Keratinocyte (primary cell): ENCODE data around the gene BAHCC1. TPM values are rescaled to one million over a fixed set of nuclear protein-coding genes. Genes with fewer than 3 reads are reported as not detected.

Experiments used
- DNase-seq: peaks from one replicate; pipeline ENCODE4 v3.0.0-alpha.2; 2011; ENCODE audit warnings: low read depth, missing footprints, low spot score
- FAIRE-seq: peaks from 2 replicates; lab custom pipeline; 2011; peaks lifted over from hg19 to GRCh38; lab: Jason Lieb, UNC
- H2AFZ ChIP-seq: 2 replicates; pipeline ENCODE4 v1.6.0; 2012; ENCODE audit warnings: low read length, control low read depth, inconsistent platforms; ENCODE audit not compliant: control insufficient read depth
- H3K27ac ChIP-seq: 2 replicates; pipeline ENCODE4 v1.5.1; 2011; ENCODE audit warnings: low read length; ENCODE audit not compliant: control insufficient read depth, insufficient read depth
- H3K27me3 ChIP-seq: 3 replicates; pipeline ENCODE4 v1.6.0; 2011; ENCODE audit warnings: low read length; ENCODE audit not compliant: control insufficient read depth, insufficient read depth; ENCODE audit errors: extremely low read depth
- H3K36me3 ChIP-seq, 2 experiments: 2 replicates in 1 of 2; 3 replicates in 1 of 2; pipeline ENCODE4 v1.5.1; 2011; ENCODE audit warnings: low read length in 2 of 2, mild to moderate bottlenecking in 1 of 2; ENCODE audit not compliant: control insufficient read depth in 2 of 2, insufficient read depth in 2 of 2; ENCODE audit errors: extremely low read depth in 1 of 2
- H3K4me1 ChIP-seq: 3 replicates; pipeline ENCODE4 v1.5.1; 2011; ENCODE audit warnings: low read length; ENCODE audit not compliant: control insufficient read depth, insufficient read depth; ENCODE audit errors: extremely low read depth
- H3K4me2 ChIP-seq: 3 replicates; pipeline ENCODE4 v1.6.0; 2011; ENCODE audit warnings: low read depth, low read length; ENCODE audit not compliant: control insufficient read depth, insufficient read depth; ENCODE audit errors: extremely low read depth
- H3K4me3 ChIP-seq, 3 experiments: fragments of 200-600 bp in 1 of 3; sonication (generic) in 1 of 3; 2 replicates in 2 of 3; 3 replicates in 1 of 3; pipeline ENCODE4 v1.5.1; 2011 to 2016; ENCODE audit warnings: low read length in 3 of 3, mild to moderate bottlenecking in 3 of 3, control low read depth in 2 of 3, inconsistent platforms in 1 of 3, low read depth in 1 of 3, mixed read lengths in 1 of 3, mixed run types in 1 of 3, moderate library complexity in 1 of 3; ENCODE audit not compliant: control insufficient read depth in 2 of 3, insufficient read depth in 2 of 3; ENCODE audit errors: extremely low read depth in 1 of 3
- H3K79me2 ChIP-seq: 2 replicates; pipeline ENCODE4 v1.6.0; 2012; ENCODE audit warnings: low read length; ENCODE audit not compliant: control insufficient read depth, insufficient read depth
- H3K9ac ChIP-seq: 3 replicates; pipeline ENCODE4 v1.6.0; 2011; ENCODE audit warnings: low read length; ENCODE audit not compliant: control insufficient read depth, insufficient read depth; ENCODE audit errors: extremely low read depth
- H3K9me1 ChIP-seq: 3 replicates; pipeline ENCODE4 v1.6.0; 2011; ENCODE audit warnings: low read length; ENCODE audit not compliant: control insufficient read depth, insufficient read depth; ENCODE audit errors: extremely low read depth
- H3K9me3 ChIP-seq: 2 replicates; pipeline ENCODE4 v1.5.1; 2012; ENCODE audit warnings: low read depth, low read length; ENCODE audit not compliant: control insufficient read depth
- H4K20me1 ChIP-seq: 3 replicates; pipeline ENCODE4 v1.6.0; 2011; ENCODE audit warnings: low read length; ENCODE audit not compliant: control insufficient read depth, insufficient read depth; ENCODE audit errors: extremely low read depth
- CTCF ChIP-seq, 3 experiments: IDR thresholded peaks in 1 of 3; conservative IDR thresholded peaks in 1 of 3; optimal IDR thresholded peaks in 1 of 3; 2 replicates in 2 of 3; 3 replicates in 1 of 3; pipeline versions ENCODE3 to v1.5.1; 2011; ENCODE audit warnings: low read length in 3 of 3, mild to moderate bottlenecking in 3 of 3, moderate library complexity in 2 of 3, control low read depth in 1 of 3, inconsistent platforms in 1 of 3; ENCODE audit not compliant: insufficient read depth in 2 of 3; ENCODE audit errors: extremely low read depth in 1 of 3
- EZH2 ChIP-seq: IDR thresholded peaks from one replicate; pipeline ENCODE4 v1.6.1; 2012; ENCODE audit warnings: inconsistent platforms, mild to moderate bottlenecking, low read length, moderate library complexity
- dilution Hi-C: fragments of 300-500 bp; cut with MboI; formaldehyde crosslinking; loops from one replicate; pipeline ENCODE4 v1.7.0; 2020; ENCODE audit warnings: low sequenced_read_pairs; ENCODE audit not compliant: extremely low pct_ligation_motif_present
- polyA plus RNA-seq, 5 experiments: library from polyadenylated mRNA; depleted of rRNA in 3 of 5; stranded (reverse) in 3 of 5; stranded (forward) in 1 of 5; unstranded in 1 of 5; fragments of >200 nt; gene quantifications; 1 replicate in 1 of 5; 2 replicates in 3 of 5; 3 replicates in 1 of 5; pipeline versions ENCODE4 v1.2.1 to v1.2.3, GENCODE V29; 2011 to 2012; ENCODE audit warnings: missing spikeins in 2 of 5, low read depth in 1 of 5, low replicate concordance in 1 of 5

The BAHCC1 gene
- polyA plus RNA-seq, 1 donor (not counting 4 experiments of a cell fraction or from before 2014, with no cell fraction given): 0.52 TPM

DNA sequence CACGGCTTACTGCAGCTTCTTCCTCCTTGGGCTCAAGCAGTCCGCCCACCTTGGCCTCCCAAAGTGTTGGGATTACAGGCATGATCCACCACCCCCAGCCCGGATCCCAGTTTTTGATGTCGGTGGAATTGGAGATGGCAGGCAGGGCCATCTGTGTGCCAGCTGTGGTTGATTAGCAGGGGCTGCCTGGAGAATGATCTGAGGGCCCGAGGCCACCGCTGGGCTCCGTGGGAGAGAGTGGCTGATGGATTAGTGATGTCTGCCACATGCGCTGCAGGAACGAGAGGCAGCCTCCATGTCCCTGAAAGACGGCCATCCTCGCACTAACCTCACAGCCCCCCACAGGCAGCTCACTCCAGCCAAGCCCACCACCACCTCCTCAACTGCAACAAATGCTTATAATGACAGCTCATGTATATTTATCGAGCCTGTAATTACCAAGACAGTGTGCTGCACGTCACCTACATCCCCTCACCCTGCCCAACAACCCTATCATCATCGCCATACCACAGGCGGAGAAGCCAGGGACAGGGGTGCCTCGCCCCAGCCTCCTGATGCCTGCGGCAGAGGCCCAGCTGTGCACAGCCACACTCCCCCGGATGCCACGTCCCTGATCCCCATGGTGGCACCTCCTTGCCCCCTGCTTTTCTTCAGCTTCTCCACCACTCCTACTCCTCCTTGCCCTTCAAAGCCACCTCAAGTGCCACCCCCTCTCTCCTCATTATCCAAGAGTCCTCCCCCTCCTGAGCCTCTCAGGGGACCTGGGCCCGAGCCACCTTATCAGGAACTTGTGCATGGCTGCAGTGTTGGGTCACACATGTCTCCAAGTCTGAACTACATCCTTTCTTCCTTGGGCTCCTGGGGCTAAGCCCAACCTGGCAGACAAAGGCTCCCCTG lies 84.2 kb downstream of the BAHCC1 start:
- Histone ChIP-seq H3K79me2 (no peaks in the 10 kb centered on the region), H3K27me3 (peaks cover 23% of the 10 kb centered on the region), H3K9ac (no peak overlapping the region), H3K9me3 (no peaks in the 10 kb centered on the region), H2AFZ (no peak overlapping the region), H3K4me3 (no peak overlapping the region), H3K4me1 (peaks cover 1% of the 10 kb centered on the region), H3K9me1 (no peaks in the 10 kb centered on the region), H3K27ac (no peak overlapping the region), H4K20me1 (no peaks in the 10 kb centered on the region), H3K36me3 (no peaks in the 10 kb centered on the region), H3K4me2 (no peak overlapping the region)
- FAIRE-seq (no peak), DNase-seq (no peak)
- TF ChIP-seq CTCF (optimal IDR thresholded peaks at IDR 0.05 in 1 of 3, IDR thresholded peaks at IDR 0.05 in 1 of 3, conservative IDR thresholded peaks at IDR 0.05 in 1 of 3; ENCODE audit: extremely low read depth in 1 of 3, insufficient read depth in 2 of 3, low read length in 3 of 3): no peak
- TF ChIP-seq EZH2: no peak
- dilution Hi-C loops: no loop called here

- H3K4me3 ChIP-seq: no peak overlapping the region
Measured at GRCh38 chr17:81480140-81481072, 85.1 kb downstream of the BAHCC1 start.

More at GRCh38 chr17:81480140-81481072, 85.1 kb downstream of the BAHCC1 start:
- FAIRE-seq (no peak), DNase-seq (no peak)
- no peaks in the 10 kb centered on the region for H4K20me1 ChIP-seq
- H3K4me2 ChIP-seq: no peak overlapping the region
- no peak overlapping the region for H2AFZ ChIP-seq
- H3K36me3 ChIP-seq: no peaks in the 10 kb centered on the region
- no peaks in the 10 kb centered on the region for H3K9me1 ChIP-seq
- no peak overlapping the region for H3K9ac ChIP-seq
- H3K9me3 ChIP-seq: no peaks in the 10 kb centered on the region
- peaks cover 4% of the 10 kb centered on the region for H3K4me1 ChIP-seq
- H3K27me3 ChIP-seq: peaks cover 23% of the 10 kb centered on the region
- no peaks in the 10 kb centered on the region for H3K79me2 ChIP-seq
- TF ChIP-seq CTCF (optimal IDR thresholded peaks at IDR 0.05 in 1 of 3, IDR thresholded peaks at IDR 0.05 in 1 of 3, conservative IDR thresholded peaks at IDR 0.05 in 1 of 3; ENCODE audit: extremely low read depth in 1 of 3, insufficient read depth in 2 of 3, low read length in 3 of 3): peak in 1 of 3 experiments; percentile 29
- TF ChIP-seq EZH2: no peak
- no peak overlapping the region for H3K27ac ChIP-seq
- dilution Hi-C loops: no loop called here
